CD4-positive, alpha-beta T cell treated with Interleukin-4 for 1 hour (primary cell): ENCODE measurements around the gene NLRP12.
"Not testable (repeated sequence)": the region's sequence is repeated elsewhere in the genome, so short reads cannot be mapped to it uniquely, and the experiment has no call there.

ENCODE experiments used
- DNase-seq, 2 donors: peaks; one replicate each; pipeline ENCODE4 v3.0.0-alpha.2; 2020 to 2022

Gene NLRP12

DNA sequence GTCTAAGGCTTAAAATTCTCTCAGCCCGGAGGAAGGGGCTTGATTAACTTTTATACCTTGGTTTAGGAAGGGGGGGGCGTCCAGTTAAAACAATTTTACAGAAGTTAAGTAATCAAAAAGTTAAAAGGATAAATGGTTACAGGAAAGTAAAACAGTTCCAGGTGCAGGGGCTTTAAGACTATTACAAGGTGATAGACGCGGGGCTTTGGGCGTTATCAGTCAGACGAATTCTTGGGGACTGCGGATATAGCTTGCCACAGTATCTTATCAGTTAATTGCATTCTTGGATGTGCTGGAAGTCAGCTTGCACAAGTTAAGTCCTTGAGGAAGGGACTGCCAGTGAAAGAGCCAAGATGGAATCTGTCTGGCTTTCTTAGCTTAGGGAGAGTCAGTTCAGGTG, 49.6 kb downstream of the NLRP12 start:
- DNase-seq, result not testable (repeated sequence)

GRCh38 chr19:53773999-53774398, 50.1 kb downstream of the NLRP12 start:
- no peak for DNase-seq

DNA sequence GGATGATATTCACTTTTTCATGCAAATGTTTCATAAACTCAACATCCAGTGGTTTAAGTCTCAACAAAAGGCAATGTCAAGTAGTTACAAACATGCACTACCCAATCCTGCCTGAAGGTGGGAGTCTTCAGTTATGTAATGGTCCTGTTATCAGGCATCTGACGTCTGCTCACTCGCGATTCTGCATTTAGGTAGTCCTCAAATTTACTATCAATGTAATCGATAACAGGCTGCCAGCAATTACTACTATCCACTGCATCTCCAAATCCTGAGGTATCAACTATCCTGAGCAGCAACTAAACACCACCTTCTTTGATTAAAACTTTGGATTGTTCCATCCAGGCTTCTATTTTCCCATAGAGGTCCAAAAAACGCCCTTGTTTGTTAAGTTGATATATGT, 51.2 kb downstream of the NLRP12 start:
- peak; percentile 41 to 50 for DNase-seq

DNA sequence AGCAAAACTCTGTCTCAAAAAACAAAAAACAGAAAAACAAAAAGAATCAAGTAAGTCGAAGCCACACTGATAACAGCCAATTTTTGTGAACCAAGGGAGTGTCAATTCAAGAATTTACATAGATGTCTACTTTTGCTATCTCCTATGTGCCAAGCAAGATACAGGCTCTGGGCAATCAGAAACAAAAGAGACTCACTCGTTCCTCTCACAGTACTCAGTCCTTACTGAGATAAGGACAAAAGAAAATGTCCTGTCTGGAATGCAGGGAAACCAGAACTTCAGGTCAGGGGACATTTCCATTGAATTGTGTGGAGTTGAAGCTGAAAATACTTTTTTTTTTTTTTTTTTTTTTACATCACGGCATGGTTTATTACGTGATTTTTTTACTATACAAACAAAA, 53.0 kb downstream of the NLRP12 start:
- no peak for DNase-seq

DNA sequence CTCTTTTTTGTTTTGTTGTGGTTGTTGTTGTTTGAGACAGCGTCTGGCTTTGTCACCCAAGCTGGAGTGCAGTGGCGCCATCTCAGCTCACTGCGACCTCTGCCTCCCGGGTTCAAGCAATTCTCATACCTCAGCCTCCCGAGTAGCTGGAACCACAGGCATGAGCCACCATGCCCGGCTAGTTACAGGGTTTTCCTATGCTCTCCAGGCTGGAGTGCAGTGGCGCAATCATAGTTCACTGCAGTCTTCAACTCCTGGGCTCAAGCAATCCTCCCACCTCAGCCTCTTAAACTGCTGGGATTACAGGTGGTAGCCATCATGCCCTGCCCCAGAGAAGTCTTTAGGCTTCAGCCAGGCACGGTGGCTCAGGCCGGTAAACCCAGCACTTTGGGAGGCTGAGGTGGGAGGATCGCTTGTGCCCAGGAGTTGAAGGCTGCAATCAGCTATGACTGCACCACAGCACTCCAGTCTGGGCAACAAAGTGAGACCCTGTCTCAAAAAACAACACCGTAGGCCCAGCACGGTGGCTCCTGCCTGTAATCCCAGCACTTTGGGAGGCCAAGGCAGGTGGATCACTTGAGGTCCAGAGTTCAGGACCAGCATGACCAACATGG, 54.3 kb downstream of the NLRP12 start:
- not testable (repeated sequence) for DNase-seq

DNA sequence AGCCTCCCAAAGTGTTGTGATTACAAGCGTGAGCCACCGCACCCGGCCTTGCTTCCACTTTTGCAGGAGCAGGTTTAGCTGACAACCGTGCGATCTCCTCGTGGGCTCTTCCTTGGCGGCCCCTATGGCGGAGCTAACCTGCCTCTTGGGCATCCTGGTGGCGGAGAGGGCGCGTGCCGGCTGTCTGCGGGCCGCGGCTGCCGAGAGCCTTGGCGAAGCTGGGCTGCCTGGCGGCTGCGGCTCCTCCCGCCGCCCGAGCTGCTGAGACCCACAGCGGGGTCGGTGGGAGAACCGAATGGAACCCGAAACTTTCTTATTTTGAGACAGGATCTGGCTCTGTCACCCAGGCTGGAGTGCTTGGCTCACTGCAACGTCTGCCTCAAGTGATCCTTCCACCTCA, 55.7 kb downstream of the NLRP12 start:
- DNase-seq, result no peak

- not testable (repeated sequence) for DNase-seq
These were observed 65.1 kb downstream of the NLRP12 start for GRCh38 chr19:53758991-53759390.
